Globus pallidus (tissue), 1 donor: Measurements from ENCODE around the gene KIF17.

Source experiments
- DNase-seq: peaks from one replicate; pipeline ENCODE4 v3.0.0-alpha.2; 2015; ENCODE audit warnings: low spot score

KIF17 gene

DNA sequence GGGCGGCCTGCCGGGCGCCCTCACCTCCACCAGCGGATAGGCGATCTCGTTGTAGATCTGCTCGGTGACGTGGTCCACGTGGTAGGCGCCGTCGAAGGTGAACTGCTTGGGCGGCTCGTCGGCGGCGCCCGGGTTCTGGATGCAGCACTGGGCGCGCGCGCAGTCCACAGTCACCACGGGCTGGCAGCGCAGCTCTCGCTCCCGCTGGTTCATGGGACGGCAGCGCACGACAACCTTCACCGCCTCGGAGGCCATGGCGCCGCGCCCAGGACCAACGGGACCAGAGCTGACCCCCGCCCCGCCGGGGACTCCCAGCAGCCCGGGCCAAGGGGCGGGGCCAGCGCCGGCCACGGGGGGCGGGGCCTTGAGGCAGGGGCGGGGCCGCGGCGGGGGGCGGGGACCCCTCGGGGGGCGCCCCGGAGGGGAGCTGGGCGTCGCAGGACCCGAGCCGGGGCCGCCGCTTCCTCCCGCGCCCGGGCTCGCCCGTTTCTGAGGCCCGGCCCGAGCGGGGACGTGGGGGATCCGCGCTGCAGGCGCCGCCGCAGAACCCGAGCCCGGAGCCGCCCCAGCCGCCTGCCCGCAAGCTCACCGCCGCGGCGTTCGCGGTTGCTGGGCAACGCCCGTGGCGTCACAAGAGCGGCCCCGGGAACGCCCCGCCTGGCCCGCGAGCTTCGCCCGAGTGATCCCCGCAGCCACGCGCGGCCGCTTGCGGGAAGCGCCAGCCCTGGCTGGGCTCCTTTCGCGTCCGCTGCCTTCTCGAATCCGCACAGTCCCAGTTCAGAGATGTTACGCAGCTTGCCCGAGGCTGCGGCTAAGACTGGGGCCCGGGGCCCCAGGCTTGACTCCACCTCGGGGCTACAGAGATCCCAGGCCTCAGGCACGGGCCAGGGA, at the start of gene KIF17:
Gene KIF17 (minus strand): TSS at position 556 of the 891 bp plus-strand sequence. CDS start 301 bp downstream, at position 255.
- peak; percentile 37 for DNase-seq

DNA sequence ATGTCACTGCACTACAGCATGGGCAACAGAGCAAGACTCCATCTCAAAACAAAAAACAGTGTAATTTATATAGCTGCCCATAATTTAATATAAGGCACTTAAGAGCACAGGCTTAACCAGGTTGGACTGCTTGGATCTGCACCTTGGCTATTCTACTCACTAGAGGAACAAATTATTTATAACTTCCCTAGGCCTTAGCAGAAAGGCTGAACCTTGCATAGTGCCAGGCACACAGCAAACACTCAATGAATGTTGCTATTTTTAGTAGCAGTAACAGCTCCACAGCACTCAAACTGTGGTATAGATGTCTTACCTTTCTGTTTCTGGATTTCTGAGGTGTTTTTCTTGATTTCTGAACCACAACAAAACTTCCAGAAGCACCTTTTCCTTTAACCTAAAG, 49.5 kb upstream of the KIF17 start:
- DNase-seq: no peak

DNA sequence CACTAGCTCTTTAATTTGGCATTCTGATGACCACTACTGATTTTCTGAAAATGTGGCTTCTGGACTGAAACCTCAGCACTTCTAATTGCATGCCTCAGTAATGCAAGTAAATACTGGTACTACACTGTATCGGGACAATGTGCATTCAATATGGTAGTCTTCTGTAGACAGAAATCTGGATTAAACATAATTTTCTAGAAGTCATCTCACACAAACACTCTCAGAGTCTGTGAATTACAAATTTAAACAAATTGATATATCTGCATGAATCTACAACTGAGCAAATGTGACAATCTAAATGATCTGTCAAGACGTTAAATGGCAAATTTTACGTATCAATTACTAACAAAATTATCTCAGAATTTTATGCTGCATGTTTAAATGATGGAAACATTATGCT, 45.6 kb upstream of the KIF17 start:
- no peak for DNase-seq

DNA sequence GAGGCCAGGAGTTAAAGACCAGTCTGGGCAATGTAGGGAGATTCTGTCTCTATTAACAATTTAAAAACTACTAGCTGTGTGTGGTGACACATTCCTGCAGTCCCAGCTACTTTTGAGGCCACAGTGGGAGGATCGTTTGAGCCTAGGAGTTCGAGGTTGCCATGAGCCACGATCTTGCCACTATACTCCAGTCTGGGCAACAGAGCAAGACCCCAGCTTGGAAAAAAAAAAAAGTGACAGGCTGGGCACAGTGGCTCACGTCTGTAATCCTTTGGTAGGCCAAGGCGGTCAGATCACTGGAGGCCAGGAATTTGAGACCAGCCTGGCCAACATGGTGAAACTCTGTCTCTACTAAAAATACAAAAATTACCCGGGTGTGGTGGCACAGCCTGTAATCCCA, 42.5 kb upstream of the KIF17 start:
- no peak for DNase-seq

DNA sequence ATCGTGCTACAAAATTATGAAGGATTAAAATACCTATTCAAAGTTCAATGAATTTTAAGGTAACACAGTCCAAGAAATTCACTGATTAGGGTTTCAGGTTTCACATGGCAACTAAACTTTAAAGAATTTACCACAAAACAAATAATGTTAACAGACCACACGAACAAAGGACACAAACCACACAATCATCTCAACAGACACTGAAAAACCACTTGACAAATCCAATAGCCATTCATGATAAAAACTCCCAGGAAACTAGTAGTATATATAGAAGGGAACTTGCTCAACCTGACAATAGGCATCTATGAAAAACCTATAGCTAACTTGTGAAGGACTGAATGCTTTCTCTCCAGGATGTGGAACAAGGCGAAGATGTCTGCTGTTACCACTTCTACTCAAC, 35.8 kb upstream of the KIF17 start:
- no peak for DNase-seq

DNA sequence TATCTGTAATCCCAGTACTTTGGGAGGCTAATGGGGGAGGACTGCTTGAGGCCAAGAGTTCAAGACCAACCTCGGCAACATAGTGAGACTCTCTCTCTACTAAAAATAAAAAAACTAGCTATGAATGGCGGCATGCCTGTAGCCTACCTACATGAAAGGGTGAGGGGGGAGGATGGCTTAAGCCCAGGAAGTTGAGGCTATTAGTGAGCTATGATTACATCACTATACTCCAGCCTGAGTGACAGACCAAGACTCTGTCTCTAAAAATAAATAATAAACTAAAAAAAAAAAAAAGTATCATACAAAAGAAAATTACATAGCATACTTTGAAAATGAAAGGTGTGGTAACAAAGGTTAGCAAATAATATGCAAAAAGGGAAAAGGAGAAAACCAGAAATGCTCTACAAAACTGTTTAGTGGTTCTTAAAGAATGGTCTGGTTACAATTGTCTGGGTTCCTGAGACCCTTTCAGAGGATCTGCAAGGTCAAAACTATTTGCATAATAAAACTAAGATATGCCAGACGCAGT, 33.7 kb upstream of the KIF17 start:
- no peak for DNase-seq

DNA sequence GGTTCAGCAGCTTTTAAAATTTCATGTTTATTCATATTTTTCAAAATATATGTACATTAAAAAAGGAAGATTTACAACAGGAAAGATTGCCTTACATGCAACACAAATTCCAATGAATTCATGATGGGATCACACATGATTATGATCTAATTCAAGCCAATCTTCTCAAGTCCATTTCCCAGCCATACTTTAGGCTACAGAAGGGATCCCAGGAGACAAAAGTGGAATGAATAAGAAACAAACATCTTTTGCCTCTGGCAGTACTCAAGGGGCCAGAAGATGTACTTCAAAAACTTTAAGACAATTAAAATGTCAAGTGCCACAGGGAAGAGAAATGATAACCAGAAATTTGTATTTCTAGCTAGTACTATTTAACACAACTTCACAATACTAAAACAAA, 24.9 kb upstream of the KIF17 start:
- DNase-seq: no peak

DNA sequence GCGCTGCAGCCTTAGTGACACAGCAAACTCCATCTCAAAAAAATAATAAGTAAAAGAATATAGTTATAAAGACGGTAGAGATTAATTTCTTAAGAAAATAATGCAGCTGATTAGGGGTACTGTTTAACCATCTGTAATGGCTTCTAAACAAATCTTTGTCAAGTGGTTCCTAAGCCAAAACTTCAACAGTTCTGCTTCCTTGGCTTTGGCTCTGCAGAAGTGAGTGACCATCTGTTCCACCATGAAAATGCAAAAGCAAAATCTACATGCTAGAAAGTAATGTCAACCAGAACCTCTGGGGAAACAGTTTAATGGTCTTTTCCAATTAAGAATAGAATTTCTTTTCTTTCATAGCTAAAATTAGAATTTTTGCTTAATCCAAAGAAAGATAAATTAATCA, 23.0 kb upstream of the KIF17 start:
- DNase-seq: no peak

DNA sequence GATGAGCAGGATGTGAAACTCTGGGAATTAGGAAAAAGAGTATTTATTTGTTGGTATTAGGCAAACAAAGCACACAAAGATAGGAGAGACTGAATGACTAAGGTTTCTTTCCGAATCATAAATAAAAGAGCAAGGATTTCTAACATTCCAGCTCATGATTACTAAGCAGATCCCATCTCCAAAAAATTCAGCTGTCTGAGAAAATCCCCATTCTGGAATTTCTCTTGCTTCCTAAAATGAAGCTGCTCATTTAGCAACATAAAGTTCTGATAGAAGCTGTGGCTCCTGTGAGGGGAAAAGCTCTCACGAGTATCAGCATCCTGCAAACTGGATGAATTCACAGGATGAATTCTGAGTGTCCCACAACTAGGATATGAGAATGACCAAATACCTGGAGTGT, 21.4 kb upstream of the KIF17 start:
- DNase-seq: no peak

DNA sequence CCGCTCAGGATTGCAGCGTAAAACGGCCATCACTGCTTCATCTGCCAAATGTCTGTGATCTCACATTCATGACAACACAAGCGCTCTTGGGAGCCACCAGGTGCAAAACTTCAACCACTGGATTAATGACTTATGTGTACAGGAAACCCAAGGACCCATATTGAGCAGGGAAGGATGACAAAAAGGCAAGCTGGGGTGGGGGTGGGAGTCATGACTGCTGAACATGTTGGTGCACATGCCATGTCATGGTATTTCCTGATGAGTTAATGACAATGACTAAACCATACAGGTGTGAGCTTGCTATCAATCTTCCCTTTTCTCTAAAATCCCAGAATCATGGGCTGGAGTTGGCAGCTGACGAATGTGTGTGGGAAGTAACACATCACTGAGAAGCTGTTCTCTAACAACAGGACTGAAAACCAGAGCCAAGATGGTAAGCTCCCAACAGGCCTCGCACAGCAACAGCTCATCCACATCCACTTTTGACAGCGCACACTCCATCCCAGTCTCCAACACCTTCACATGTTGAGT, 17.8 kb upstream of the KIF17 start:
- no peak for DNase-seq

DNA sequence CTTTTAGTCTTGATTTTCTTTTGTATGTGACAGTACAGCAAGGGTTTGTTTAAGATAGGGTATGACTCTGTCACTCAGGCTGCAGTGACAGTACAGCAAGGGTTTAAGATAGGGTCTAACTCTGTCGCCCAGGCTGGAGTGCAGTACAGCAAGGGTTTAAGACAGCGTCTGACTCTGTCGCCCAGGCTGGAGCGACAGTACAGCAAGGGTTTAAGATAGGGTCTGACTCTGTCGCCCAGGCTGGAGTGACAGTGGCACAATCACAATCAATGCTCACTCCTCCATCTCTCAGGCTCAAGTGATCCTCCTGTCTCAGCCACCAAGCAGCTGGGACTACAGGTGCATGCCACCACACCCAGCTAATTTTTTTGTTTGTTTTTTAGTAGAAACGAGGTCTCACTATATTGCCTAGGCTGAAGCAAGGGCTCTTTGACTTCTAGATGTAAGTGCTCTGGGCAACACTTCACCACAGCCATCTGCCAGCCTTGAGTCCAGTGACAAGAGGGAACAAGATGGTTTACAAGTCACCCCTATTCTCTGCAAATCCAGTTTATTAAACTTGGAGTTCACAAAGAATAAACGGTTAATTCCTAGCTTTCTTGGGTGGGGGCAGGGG, 15.7 kb upstream of the KIF17 start:
- no peak for DNase-seq

DNA sequence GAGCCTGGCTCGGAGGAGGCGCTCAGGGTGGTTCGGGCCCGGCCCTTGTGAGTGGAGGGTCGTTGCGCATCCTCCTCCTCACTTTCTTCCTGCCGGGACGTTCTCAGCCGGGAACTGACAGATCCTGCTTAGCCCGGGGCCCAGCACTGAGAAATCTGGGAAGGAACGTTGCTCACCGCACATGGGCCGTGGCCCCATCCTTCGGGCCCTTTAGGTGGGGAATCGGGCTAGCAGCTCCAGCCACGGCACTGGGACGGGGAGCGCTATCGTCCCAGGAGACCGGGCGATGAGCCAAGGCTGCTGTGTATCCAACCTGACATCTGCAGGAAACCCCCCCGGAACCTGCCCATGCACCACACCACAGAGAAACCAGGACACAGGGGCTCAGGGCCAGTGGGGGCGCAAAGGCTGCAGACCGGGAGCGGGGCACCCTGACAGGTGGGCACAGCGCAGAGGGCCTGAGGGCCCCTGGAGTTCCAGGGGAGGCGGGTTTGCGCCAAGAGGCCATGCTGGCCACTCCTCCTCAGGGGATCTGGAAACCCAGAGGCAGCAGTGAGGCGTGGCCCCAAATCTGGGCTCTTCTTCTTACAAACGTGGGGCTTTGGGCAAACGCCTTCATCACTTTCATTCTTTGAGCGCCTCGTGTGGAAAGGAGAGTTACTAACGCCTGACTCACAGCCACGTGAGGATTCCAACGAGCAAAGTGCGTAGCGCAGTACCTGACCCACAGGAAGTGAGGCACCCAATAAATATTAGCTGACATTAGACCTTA, 15.0 kb upstream of the KIF17 start, which contains the start of gene SH2D5:
Gene SH2D5 (minus strand): TSS at position 116 of the 772 bp plus-strand sequence. CDS start 4,659 bp downstream, outside the sequence.
- peak; percentile 38 for DNase-seq

DNA sequence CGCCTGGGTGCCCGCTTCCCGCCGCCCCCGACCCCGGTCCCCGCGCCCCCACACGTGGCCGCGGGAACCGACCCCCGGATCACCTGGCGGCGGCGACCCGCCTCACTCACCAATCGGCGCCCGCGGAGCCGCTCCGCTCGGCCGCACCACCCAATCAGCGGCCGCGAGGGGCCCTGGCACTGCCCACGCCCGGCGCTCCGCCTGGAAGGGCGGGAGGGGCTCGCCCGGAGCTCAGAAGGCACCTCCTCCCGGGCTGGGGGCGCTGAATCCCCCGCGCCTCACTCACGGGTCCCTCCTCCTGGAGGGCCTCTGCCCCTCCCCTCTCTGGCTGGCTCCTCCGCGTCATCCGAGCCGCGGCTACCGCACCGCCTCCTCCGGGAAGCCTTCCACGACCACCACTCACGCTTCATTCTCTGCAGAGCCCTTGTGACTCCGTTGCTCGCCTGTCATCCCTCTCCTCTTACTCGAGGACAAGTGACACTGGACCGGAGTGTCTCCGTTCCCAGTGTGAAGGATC, 14.3 kb upstream of the KIF17 start:
- DNase-seq: peak; percentile 21

DNA sequence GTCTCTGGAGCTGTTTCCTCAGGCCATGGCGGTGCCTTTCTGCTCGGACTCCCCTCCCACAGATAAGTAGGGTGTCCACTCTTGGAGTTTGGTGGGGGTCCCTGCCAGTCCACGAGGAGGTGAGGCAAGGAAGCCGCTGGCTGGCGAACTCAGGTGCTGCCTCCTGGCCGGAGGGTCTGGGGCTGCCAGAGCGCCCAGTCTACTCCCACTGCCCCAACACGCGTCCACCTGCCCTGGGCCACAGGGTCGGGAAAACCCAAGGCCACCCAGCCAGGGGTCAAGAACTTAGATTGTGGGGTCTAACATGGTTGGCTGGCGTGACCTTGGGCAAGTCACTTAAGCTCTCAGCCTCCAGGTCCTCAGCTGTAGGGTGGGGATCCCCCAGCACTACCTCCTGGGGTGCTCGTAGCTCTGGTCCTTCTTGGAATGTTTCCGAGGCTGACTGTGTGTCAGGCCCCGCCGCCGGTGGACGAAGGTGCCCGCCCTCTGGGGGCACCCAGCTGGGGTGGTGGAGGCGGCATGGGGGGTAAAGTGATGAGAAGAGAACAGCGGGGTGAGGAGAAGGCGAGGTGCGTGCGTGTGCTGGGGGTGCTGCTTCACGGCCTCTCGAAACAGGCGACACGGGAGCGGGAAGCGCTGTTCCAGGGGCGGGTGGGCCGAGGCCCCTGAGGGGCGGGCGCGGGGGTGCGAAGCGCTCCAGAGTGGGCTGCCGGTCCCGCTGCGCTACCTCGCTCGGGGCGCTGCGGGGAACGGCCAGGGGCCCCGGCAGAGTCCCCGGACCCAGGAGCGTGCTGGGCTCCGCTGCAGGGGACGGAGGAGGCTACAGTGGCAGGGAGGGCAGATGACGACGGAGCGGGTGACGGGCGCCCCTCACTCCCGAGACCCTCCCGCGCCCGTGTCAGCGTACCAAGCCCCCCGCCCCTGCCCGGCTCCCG, 13.5 kb upstream of the KIF17 start:
- DNase-seq: no peak

DNA sequence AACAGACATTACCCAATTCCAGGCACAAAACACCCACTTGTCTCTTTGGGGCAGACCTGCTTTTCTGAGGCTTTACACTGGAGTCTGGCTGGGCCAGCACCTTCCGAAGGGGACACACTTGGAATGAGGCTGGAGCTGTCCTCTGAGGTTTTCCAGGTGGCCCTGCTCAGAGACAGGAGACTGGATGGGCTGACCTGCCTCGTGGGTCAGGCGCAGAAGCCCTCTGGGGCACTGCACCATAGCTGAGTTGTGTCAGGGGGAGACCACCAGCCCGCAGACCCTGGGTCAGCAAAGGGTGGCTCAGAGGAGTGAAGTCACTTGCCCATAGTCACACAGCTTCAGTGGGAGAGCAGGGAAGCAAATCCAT, 12.9 kb upstream of the KIF17 start:
- no peak for DNase-seq

DNA sequence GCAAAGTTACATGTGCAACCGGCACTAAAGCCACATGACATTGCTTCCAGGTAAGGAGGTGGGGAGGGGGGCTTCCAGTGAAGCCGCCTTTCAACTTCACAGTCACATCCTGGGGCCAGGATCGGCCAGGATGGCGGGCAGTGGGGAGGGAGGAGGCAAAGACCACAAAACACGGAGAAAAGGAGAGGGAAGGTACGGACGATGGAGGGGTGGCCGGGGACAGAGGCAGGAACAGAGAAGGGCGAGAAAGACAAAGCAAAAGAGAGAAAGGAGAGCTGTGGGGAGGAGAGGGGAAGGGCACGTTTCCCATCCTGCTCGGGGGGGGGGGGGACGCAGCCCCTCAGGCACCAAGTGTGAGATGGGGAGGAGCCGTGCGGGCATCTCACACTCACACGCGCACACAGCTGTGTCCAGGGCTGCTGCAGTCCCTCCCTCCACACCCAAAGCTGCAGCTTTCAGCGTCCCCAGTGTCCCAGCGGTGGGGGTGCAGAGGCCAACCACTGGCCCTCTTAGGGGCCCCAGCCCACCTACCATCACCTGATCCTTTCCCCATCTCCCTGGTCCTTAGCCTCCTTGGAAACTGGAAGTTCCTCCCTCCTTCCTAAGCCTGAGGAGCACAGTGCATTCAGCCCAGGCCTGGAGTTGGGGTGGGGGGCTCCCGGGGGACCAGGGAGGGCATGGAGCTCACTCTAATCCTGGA, 12.3 kb upstream of the KIF17 start:
- no peak for DNase-seq

DNA sequence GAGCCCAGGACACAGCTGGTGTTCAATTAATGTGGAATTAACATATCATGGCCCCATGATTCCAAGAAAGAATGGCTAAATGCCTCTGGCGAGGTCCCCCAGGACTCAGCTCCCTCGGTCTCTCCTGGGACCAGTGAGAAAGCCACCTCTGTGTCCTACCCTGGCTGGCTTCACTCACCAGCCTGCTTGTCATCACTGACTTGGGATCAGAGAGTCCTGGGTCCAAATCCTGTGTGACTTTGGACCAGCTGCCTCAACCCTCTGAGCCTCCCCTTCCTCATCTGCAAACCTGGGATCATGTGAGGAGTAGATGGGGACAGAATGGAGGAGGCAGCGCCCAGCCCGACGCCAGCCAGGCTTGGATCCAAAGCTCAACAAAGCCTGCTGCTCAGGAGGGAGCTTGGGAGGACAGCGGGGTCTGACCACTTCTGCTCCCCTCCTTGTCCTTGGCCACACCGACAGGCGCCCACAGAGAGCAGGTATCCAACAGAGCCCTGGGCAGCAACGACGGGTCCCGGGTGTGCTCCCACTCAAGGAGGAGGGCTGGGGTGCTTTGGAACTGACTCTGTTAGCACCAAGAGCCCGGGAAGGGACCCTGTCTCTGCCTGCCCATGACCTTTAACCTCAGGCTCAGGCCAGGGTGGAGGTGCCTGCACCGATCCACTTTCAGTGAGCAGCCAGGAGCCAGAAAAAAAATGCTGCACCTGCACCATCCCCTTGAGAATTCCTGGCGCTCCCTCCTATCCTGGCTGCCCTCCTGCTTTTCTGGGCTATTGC, 11.5 kb upstream of the KIF17 start:
- no peak for DNase-seq

DNA sequence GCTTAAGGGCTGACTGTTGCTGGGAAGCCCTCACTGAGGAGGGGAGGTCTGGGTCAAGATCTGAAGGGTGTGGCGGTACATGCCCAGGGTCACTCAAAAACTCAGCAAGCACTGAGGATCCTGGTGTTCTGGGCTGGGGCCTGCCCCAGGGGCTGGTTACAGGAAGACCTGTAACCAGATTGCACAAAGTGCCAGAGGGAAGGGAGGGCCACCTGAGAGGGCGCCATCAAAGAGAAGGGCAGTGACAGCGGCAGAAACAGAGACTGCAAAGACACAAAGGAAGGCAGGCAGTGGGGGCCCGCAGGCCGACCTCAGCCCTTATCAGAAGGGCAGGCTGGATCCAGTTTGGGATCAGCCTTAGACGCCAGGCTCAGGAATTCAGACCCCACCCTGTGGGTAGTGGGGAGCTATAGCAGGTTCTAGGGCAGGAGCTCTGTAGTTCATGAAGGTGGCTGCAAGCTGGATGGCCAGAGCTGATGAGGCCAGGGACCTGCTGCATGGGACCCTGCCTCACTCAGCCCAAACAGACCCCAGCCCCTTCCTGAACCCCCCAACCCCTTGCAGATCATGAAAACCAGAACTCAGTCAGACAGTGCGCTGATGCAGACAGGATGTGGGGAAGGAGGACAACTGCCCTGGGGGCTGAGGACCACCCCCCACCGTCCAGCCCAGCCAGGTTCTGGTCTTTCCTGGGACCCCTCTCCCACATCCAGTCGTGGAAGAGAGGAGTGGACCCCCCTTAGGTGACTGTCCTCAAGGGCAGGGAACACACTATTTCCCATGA, 10.8 kb upstream of the KIF17 start:
- DNase-seq: no peak
